Measurements from ENCODE around the gene NOL12. TPM values are rescaled to one million over a fixed set of nuclear protein-coding genes. Genes with fewer than 3 reads are reported as not detected.

Gene NOL12
- total and polyA plus RNA-seq, 4 experiments from 2014 or later: 38.8 to 52.0 (median 51.0) TPM

- peak in 1 of 5 donors; percentile 38 for DNase-seq
- intact Hi-C loops (cut with micrococcal nuclease): loop anchor here (2.0 kb wide), 1 partner anchor 20 kb away; the partner anchor contains the start of gene SH3BP1
- H3K4me3 ChIP-seq (ENCODE audit: low read length in 2 of 2): peak overlapping the region in 1 of 2 donors; percentile 57
- H3K27ac ChIP-seq (ENCODE audit: low read depth, low read length): peak overlapping the region; percentile 40
- CTCF ChIA-PET (ENCODE audit: partially characterized antibody): interaction anchor here (0.8 to 17.5 kb wide), 15 partner anchors 12 to 204 kb away, joined by 3 to 221 read pairs (median 6); partner anchors contain the start of genes GGA1 and LGALS1
- H3K27me3 Mint-ChIP-seq: no peaks in the 10 kb centered on the region
- H3K4me3 Mint-ChIP-seq: peak overlapping the region; percentile 78 to 90 (median 82)
- H3K27me3 ChIP-seq (ENCODE audit: insufficient read depth, low read length): no peaks in the 10 kb centered on the region
- H3K4me1 Mint-ChIP-seq: peaks cover 27 to 49% (median 37%) of the 10 kb centered on the region in 4 donors
- H3K36me3 ChIP-seq (ENCODE audit: insufficient read depth, low read length): peaks cover 3% of the 10 kb centered on the region
- POLR2A ChIA-PET (ENCODE audit: partially characterized antibody): interaction anchor here (0.6 to 13.9 kb wide), 16 partner anchors 10 to 1579 kb away, joined by 3 to 348 read pairs (median 18); partner anchors contain the start of genes GGA1, LGALS1, NOL12 and SH3BP1
- peaks cover 33% of the 10 kb centered on the region for H3K4me1 ChIP-seq (ENCODE audit: insufficient read depth, low read length)
- no peaks in the 10 kb centered on the region for H3K9me3 ChIP-seq (ENCODE audit: control insufficient read depth in 1 of 2, low read length in 2 of 2)
- H3K9me3 Mint-ChIP-seq: no peaks in the 10 kb centered on the region
- H3K27ac Mint-ChIP-seq: peak overlapping the region in 6 of 7 donors; percentile 62 to 86 (median 76)
- peaks cover 0 to 17% of the 10 kb centered on the region in 2 donors for H3K36me3 Mint-ChIP-seq
Measured at GRCh38 chr22:37659066-37659896, 26.9 kb upstream of the NOL12 start.

- Mint-ChIP-seq H3K9me3 (no peaks in the 10 kb centered on the region), H3K27me3 (no peaks in the 10 kb centered on the region), H3K4me1 (peaks cover 27 to 49% (median 37%) of the 10 kb centered on the region in 4 donors), H3K4me3 (peak overlapping the region; percentile 78 to 90 (median 82)), H3K36me3 (peaks cover 0 to 14% of the 10 kb centered on the region in 2 donors), H3K27ac (peak overlapping the region in 6 of 7 donors; percentile 62 to 86 (median 76))
- POLR2A ChIA-PET (ENCODE audit: partially characterized antibody): interaction anchor here (0.6 to 13.9 kb wide), 10 partner anchors 11 to 1578 kb away, joined by 3 to 348 read pairs (median 36); partner anchors contain the start of genes GGA1, LGALS1, NOL12 and SH3BP1
- intact Hi-C loops (cut with micrococcal nuclease): loop anchor here (2.0 kb wide), 1 partner anchor 21 kb away; the partner anchor contains the start of gene SH3BP1
- DNase-seq: no peak
- H3K4me1 ChIP-seq (ENCODE audit: insufficient read depth, low read length): peaks cover 33% of the 10 kb centered on the region
- H3K27ac ChIP-seq (ENCODE audit: low read depth, low read length): no peak overlapping the region
- no peaks in the 10 kb centered on the region for H3K9me3 ChIP-seq (ENCODE audit: control insufficient read depth in 1 of 2, low read length in 2 of 2)
- peaks cover 3% of the 10 kb centered on the region for H3K36me3 ChIP-seq (ENCODE audit: insufficient read depth, low read length)
- CTCF ChIA-PET (ENCODE audit: partially characterized antibody): interaction anchor here (1.2 to 17.5 kb wide), 5 partner anchors 11 to 68 kb away, joined by 3 to 221 read pairs (median 14); partner anchors contain the start of gene LGALS1
- no peaks in the 10 kb centered on the region for H3K27me3 ChIP-seq (ENCODE audit: insufficient read depth, low read length)
- peak overlapping the region in 1 of 2 donors; percentile 57 for H3K4me3 ChIP-seq (ENCODE audit: low read length in 2 of 2)
Measured at GRCh38 chr22:37659897-37660708, 26.0 kb upstream of the NOL12 start.

GRCh38 chr22:37660709-37661045 is 25.5 kb upstream of the NOL12 start:
- Mint-ChIP-seq H3K4me1 (peaks cover 27 to 49% (median 37%) of the 10 kb centered on the region in 4 donors), H3K27ac (peak overlapping the region in 2 of 7 donors; percentile 48 to 71), H3K27me3 (no peaks in the 10 kb centered on the region), H3K36me3 (peaks cover 0 to 14% of the 10 kb centered on the region in 2 donors), H3K4me3 (peak overlapping the region in 7 of 8 donors; percentile 52 to 90 (median 82)), H3K9me3 (no peaks in the 10 kb centered on the region)
- POLR2A ChIA-PET (ENCODE audit: partially characterized antibody): interaction anchor here (1.5 to 13.9 kb wide), 7 partner anchors 12 to 53 kb away, joined by 7 to 348 read pairs (median 59); partner anchors contain the start of genes GGA1, LGALS1, NOL12 and SH3BP1
- no peaks in the 10 kb centered on the region for H3K9me3 ChIP-seq (ENCODE audit: control insufficient read depth in 1 of 2, low read length in 2 of 2)
- peaks cover 33% of the 10 kb centered on the region for H3K4me1 ChIP-seq (ENCODE audit: insufficient read depth, low read length)
- no peak for DNase-seq
- no peaks in the 10 kb centered on the region for H3K27me3 ChIP-seq (ENCODE audit: insufficient read depth, low read length)
- intact Hi-C loops (cut with micrococcal nuclease): no loop called here
- CTCF ChIA-PET (ENCODE audit: partially characterized antibody): interaction anchor here (1.2 to 17.5 kb wide), 5 partner anchors 11 to 68 kb away, joined by 3 to 221 read pairs (median 14); partner anchors contain the start of gene LGALS1
- peaks cover 3% of the 10 kb centered on the region for H3K36me3 ChIP-seq (ENCODE audit: insufficient read depth, low read length)
- no peak overlapping the region for H3K27ac ChIP-seq (ENCODE audit: low read depth, low read length)
- H3K4me3 ChIP-seq (ENCODE audit: low read length in 2 of 2): no peak overlapping the region

DNA sequence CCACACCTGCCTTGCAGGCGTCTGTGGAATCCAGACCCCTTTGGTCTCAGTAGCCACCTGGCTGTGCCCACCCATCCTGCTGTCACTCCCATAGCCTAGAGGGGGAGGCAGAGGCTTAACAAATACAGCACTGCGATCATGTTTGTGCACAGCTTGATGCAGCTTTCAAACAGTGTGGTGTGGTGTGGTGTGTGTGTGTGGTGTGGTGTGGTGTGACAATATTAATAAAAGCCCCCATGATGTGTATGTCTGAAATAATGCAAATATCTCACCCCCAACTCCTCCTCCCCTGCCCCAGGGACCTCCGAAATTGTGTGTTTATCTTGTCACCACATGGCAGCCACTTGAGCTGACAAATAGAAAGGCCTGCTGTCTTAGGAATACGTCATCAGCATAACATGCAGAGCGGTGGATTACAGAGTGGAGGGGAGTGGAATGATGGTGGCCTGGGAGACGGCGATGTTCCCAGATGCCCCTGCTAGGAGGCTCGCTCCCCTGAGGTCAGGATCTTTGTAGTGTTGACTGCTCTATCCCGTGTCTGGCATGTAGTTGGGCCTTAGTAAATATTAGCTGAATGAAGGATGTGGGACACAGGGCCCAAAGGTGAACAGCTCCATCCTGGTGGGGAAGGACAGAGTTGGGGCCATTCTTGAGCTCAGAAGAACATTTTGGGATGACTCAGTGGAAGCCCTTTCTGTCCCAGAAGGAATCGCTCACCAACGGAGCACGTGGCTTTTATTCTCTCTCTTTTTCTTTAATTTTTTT is 24.8 kb upstream of the NOL12 start:
- no peak overlapping the region for H3K4me3 ChIP-seq (ENCODE audit: low read length in 2 of 2)
- no peak overlapping the region for H3K27ac ChIP-seq (ENCODE audit: low read depth, low read length)
- ChIA-PET CTCF (ENCODE audit: partially characterized antibody) (interaction anchor here (0.9 to 17.5 kb wide), 9 partner anchors 8 to 69 kb away, joined by 3 to 221 read pairs (median 6); partner anchors contain the start of genes LGALS1 and NOL12), POLR2A (ENCODE audit: partially characterized antibody) (interaction anchor here (1.5 to 13.9 kb wide), 6 partner anchors 11 to 54 kb away, joined by 7 to 348 read pairs (median 64); partner anchors contain the start of genes GGA1, LGALS1, NOL12 and SH3BP1)
- H3K36me3 Mint-ChIP-seq: peaks cover 0 to 8% of the 10 kb centered on the region in 2 donors
- intact Hi-C loops (cut with micrococcal nuclease): no loop called here
- no peaks in the 10 kb centered on the region for H3K9me3 Mint-ChIP-seq
- H3K4me3 Mint-ChIP-seq: peak overlapping the region in 2 of 8 donors; percentile 82 to 83
- peaks cover 27 to 45% (median 35%) of the 10 kb centered on the region in 4 donors for H3K4me1 Mint-ChIP-seq
- no peaks in the 10 kb centered on the region for H3K9me3 ChIP-seq (ENCODE audit: control insufficient read depth in 1 of 2, low read length in 2 of 2)
- H3K27me3 ChIP-seq (ENCODE audit: insufficient read depth, low read length): no peaks in the 10 kb centered on the region
- H3K27ac Mint-ChIP-seq: peak overlapping the region in 2 of 7 donors; percentile 17 to 38
- DNase-seq: peak in 3 of 5 donors; percentile 18 to 34 (median 24)
- peaks cover 33% of the 10 kb centered on the region for H3K4me1 ChIP-seq (ENCODE audit: insufficient read depth, low read length)
- no peaks in the 10 kb centered on the region for H3K36me3 ChIP-seq (ENCODE audit: insufficient read depth, low read length)
- H3K27me3 Mint-ChIP-seq: no peaks in the 10 kb centered on the region

DNA sequence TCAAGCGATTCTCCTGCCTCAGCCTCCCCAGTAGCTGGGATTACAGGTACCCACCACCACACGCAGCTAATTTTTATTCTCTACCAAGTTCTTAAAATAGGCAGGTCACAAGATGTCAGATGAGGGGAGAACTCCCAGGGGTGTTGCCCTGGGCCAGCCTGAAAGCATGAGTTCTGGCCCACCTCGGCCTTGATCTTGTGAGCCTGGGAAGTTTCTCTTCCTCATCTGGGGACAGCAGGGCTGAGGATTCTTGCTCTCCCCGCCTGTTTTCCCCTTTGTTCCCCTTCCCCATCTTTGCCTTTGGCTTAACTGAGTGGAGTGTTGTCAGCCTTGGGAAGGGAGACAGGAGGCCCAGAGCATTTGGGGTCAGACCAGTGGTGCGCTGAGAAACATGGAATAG is 24.1 kb upstream of the NOL12 start:
- H3K36me3 ChIP-seq (ENCODE audit: insufficient read depth, low read length): no peaks in the 10 kb centered on the region
- no peak overlapping the region for H3K27ac ChIP-seq (ENCODE audit: low read depth, low read length)
- POLR2A ChIA-PET (ENCODE audit: partially characterized antibody): interaction anchor here (1.5 to 13.9 kb wide), 5 partner anchors 10 to 55 kb away, joined by 7 to 348 read pairs (median 70); partner anchors contain the start of genes GGA1, LGALS1, NOL12 and SH3BP1
- Mint-ChIP-seq H3K27me3 (no peaks in the 10 kb centered on the region), H3K27ac (peak overlapping the region in 1 of 7 donors; percentile 17), H3K4me1 (peaks cover 27 to 42% (median 33%) of the 10 kb centered on the region in 4 donors), H3K36me3 (peaks cover 0 to 8% of the 10 kb centered on the region in 2 donors), H3K9me3 (no peaks in the 10 kb centered on the region), H3K4me3 (no peak overlapping the region)
- CTCF ChIA-PET (ENCODE audit: partially characterized antibody): interaction anchor here (1.0 to 17.5 kb wide), 8 partner anchors 7 to 39 kb away, joined by 3 to 221 read pairs (median 9); partner anchors contain the start of genes LGALS1 and NOL12
- no peaks in the 10 kb centered on the region for H3K9me3 ChIP-seq (ENCODE audit: control insufficient read depth in 1 of 2, low read length in 2 of 2)
- intact Hi-C loops (cut with micrococcal nuclease): no loop called here
- H3K4me3 ChIP-seq (ENCODE audit: low read length in 2 of 2): no peak overlapping the region
- peaks cover 33% of the 10 kb centered on the region for H3K4me1 ChIP-seq (ENCODE audit: insufficient read depth, low read length)
- DNase-seq: no peak
- H3K27me3 ChIP-seq (ENCODE audit: insufficient read depth, low read length): no peaks in the 10 kb centered on the region
